ENCODE results near the gene HMGA1.

The HMGA1 gene

DNA sequence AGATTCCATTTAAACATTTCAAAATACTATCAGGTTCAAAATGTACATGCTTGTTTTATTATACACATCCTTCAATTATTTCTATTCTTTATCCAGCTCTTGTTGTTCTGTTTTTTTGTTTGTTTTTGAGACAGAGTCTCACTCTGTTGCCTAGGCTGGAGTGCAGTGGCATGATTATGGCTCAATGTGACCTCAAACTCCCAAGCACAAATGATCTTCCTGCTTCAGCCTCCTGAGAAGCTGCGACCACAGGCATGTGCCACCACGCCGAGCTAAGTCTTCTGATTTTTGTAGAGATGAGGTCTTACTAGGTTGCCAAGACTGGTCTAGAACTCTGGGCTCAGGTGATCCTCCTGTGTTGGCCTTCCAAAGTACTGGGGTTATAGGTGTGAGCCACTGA, 56.3 kb downstream of the HMGA1 start:
- no peak for DNase-seq (ENCODE audit: low spot score)

DNA sequence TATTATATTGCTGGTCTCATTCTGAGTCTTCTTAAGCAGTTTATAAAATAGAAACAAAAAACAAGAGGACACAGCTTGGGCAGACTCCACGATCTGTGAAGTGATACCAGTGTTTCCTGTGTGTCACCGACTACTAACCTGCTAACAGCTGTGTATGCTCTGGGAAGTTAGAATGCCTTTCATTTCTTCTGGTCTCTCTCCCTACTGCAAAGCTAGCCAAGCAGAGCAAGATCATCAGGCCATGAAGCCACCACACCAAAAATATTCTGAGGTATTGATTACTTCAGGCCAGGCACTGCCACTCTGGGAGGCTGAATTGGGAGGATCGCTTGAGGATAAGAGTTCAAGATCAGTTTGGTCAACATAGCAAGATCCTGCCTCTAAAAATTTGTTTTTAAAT, 59.0 kb downstream of the HMGA1 start:
- peak; percentile 79 for DNase-seq (ENCODE audit: low spot score)

Measured in NAMALWA (cell line).